ENCODE results near the gene RING1.

DNA sequence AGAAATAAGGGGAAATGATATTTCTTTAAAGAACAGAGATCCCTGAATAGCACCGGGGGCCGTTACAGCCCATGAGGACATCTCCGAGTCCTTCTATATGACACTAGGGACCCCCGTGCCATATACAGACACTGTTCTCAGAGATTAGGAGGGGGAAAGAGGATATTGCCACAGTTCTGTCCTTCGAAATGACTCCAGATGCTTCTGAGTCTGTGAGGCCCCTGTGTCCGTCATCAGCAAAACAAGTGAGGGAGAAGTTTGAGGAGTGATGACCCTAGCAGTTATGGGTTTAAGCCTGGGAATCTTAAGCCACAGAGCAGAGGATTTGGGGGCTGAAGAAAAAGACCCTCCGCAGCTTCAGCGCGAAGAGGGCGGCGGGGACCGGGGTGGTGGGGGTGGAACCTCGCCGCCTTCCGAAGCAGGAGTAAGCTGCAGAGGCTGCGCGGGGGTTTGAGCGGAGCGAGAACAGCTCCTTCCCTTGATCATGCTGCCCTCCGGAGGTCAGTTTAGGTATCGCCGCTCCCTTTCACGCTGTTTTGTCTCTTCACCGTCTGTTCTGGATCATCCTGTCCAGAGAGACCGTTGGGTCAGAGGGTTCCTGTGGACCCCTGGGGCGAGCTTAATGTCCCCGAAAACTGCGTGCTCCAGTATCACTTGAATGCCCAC lies 39.8 kb downstream of the RING1 start:
- no peak for TF ChIP-seq TAF1 (IDR thresholded peaks at IDR 0.05; ENCODE audit: borderline replicate concordance, low read depth, low read length)
- no peak for TF ChIP-seq POLR2AphosphoS5 (IDR thresholded peaks at IDR 0.05; ENCODE audit: low read depth, low read length)
